Measurements from ENCODE around the gene LMAN2L.

Gene LMAN2L

GRCh38 chr2:96733931-96734330, 5.9 kb downstream of the LMAN2L start:
- no peaks in the 10 kb centered on the region for H3K27me3 ChIP-seq (ENCODE audit: insufficient read depth, low read length)

GRCh38 chr2:96730212-96730611, 9.7 kb downstream of the LMAN2L start:
- H3K9ac ChIP-seq (ENCODE audit: low read depth, low read length), result no peak overlapping the region
- no peaks in the 10 kb centered on the region for H3K9me3 ChIP-seq (ENCODE audit: insufficient read depth, low read depth, low read length)
- peaks cover 76% of the 10 kb centered on the region for H3K36me3 ChIP-seq (ENCODE audit: insufficient read depth, low read depth, low read length)
- H3K4me3 ChIP-seq (ENCODE audit: low read length), result no peak overlapping the region
- H3K27ac ChIP-seq (ENCODE audit: low read length), result no peak overlapping the region
- no peaks in the 10 kb centered on the region for H3K4me1 ChIP-seq (ENCODE audit: insufficient read depth, low read length)
- H3K27me3 ChIP-seq (ENCODE audit: insufficient read depth, low read length), result no peaks in the 10 kb centered on the region

More at GRCh38 chr2:96733931-96734330, 5.9 kb downstream of the LMAN2L start:
- Histone ChIP-seq H3K4me1 (ENCODE audit: insufficient read depth, low read length) (no peaks in the 10 kb centered on the region), H3K36me3 (ENCODE audit: insufficient read depth, low read depth, low read length) (peaks cover 79% of the 10 kb centered on the region), H3K9me3 (ENCODE audit: insufficient read depth, low read depth, low read length) (no peaks in the 10 kb centered on the region), H3K4me3 (ENCODE audit: low read length) (no peak overlapping the region), H3K27ac (ENCODE audit: low read length) (no peak overlapping the region), H3K9ac (ENCODE audit: low read depth, low read length) (no peak overlapping the region)

- no peaks in the 10 kb centered on the region for H3K4me1 ChIP-seq (ENCODE audit: insufficient read depth, low read length)
- H3K4me3 ChIP-seq (ENCODE audit: low read length), result no peak overlapping the region
- H3K27me3 ChIP-seq (ENCODE audit: insufficient read depth, low read length), result no peaks in the 10 kb centered on the region
- H3K36me3 ChIP-seq (ENCODE audit: insufficient read depth, low read depth, low read length), result peaks cover 71% of the 10 kb centered on the region
- no peak overlapping the region for H3K9ac ChIP-seq (ENCODE audit: low read depth, low read length)
- no peaks in the 10 kb centered on the region for H3K9me3 ChIP-seq (ENCODE audit: insufficient read depth, low read depth, low read length)
- no peak overlapping the region for H3K27ac ChIP-seq (ENCODE audit: low read length)
Measured at GRCh38 chr2:96729748-96730147, 10.1 kb downstream of the LMAN2L start.

DNA sequence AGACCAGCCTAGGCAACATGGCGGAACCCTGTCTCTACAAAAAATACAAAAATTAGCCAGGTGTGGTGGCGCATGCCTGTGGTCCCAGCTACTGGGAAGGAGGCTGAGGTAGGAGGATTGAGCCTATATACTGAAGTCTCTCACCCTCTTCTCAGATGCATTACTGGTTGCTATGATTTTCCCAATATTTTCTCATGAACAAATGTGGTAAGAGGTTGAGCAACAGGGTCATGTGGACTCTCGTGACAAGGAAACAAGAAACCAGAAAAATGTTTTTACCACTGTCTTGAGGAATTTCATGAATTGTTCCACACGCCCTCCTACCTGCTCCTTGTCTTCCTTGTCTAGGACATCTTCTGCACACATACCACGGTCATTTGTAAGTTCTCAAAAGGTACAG, 12.4 kb downstream of the LMAN2L start:
- H3K36me3 ChIP-seq (ENCODE audit: insufficient read depth, low read depth, low read length), result peaks cover 55% of the 10 kb centered on the region
- no peak overlapping the region for H3K4me3 ChIP-seq (ENCODE audit: low read length)
- no peaks in the 10 kb centered on the region for H3K9me3 ChIP-seq (ENCODE audit: insufficient read depth, low read depth, low read length)
- H3K4me1 ChIP-seq (ENCODE audit: insufficient read depth, low read length), result no peaks in the 10 kb centered on the region
- no peaks in the 10 kb centered on the region for H3K27me3 ChIP-seq (ENCODE audit: insufficient read depth, low read length)
- H3K27ac ChIP-seq (ENCODE audit: low read length), result no peak overlapping the region
- H3K9ac ChIP-seq (ENCODE audit: low read depth, low read length), result no peak overlapping the region

GRCh38 chr2:96726131-96726530, 13.7 kb downstream of the LMAN2L start:
- Histone ChIP-seq H3K9me3 (ENCODE audit: insufficient read depth, low read depth, low read length) (no peaks in the 10 kb centered on the region), H3K4me1 (ENCODE audit: insufficient read depth, low read length) (no peaks in the 10 kb centered on the region), H3K4me3 (ENCODE audit: low read length) (no peak overlapping the region), H3K27me3 (ENCODE audit: insufficient read depth, low read length) (no peaks in the 10 kb centered on the region), H3K36me3 (ENCODE audit: insufficient read depth, low read depth, low read length) (peaks cover 42% of the 10 kb centered on the region), H3K9ac (ENCODE audit: low read depth, low read length) (no peak overlapping the region), H3K27ac (ENCODE audit: low read length) (no peak overlapping the region)

GRCh38 chr2:96716388-96716787, 23.5 kb downstream of the LMAN2L start:
- H3K4me3 ChIP-seq (ENCODE audit: low read length), result no peak overlapping the region
- H3K27ac ChIP-seq (ENCODE audit: low read length), result no peak overlapping the region
- H3K9ac ChIP-seq (ENCODE audit: low read depth, low read length), result no peak overlapping the region
- H3K4me1 ChIP-seq (ENCODE audit: insufficient read depth, low read length), result no peaks in the 10 kb centered on the region
- H3K9me3 ChIP-seq (ENCODE audit: insufficient read depth, low read depth, low read length), result no peaks in the 10 kb centered on the region
- H3K27me3 ChIP-seq (ENCODE audit: insufficient read depth, low read length), result no peaks in the 10 kb centered on the region
- peaks cover 34% of the 10 kb centered on the region for H3K36me3 ChIP-seq (ENCODE audit: insufficient read depth, low read depth, low read length)

DNA sequence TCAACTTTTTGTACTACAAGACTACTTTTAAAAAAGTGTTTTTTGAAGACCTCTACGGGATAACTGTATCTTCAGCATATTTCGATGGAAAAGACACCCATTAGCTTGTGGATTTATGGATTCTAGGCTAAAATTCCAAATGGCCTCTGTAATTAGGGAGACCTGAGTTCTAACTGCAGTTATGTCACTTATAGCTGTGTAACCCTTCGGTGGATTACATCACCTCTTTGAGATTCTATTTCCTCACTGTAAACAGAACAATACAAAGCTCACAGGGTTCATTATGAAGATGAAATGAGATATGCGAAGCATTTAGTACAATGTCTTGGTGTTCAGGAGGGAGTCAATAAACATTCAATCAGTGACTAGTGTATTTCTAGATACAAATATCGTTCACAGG, 24.2 kb downstream of the LMAN2L start:
- Histone ChIP-seq H3K9ac (ENCODE audit: low read depth, low read length) (no peak overlapping the region), H3K27ac (ENCODE audit: low read length) (no peak overlapping the region), H3K9me3 (ENCODE audit: insufficient read depth, low read depth, low read length) (no peaks in the 10 kb centered on the region), H3K4me3 (ENCODE audit: low read length) (no peak overlapping the region), H3K4me1 (ENCODE audit: insufficient read depth, low read length) (no peaks in the 10 kb centered on the region), H3K36me3 (ENCODE audit: insufficient read depth, low read depth, low read length) (peaks cover 41% of the 10 kb centered on the region), H3K27me3 (ENCODE audit: insufficient read depth, low read length) (no peaks in the 10 kb centered on the region)

DNA sequence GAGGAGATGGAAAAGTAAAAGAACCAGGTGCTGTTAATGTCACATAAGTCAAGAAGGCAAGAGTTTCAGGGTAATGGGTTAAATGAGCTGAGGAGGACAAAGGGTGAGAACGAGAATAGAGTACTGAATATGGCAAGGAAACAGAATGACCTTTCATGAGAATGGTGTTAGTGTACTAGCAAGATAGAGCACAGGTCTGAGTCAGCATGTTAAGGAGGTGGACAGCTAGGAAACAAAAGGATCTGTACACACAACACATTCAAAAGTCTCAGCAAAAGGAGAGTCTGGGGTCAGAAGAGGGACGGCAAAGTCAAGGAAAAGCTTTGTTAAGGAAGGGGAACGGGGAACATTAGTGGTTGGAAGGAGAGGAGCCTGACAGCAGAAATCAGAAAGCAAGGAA, 28.9 kb downstream of the LMAN2L start:
- peaks cover 64% of the 10 kb centered on the region for H3K36me3 ChIP-seq (ENCODE audit: insufficient read depth, low read depth, low read length)
- H3K27ac ChIP-seq (ENCODE audit: low read length), result no peak overlapping the region
- H3K4me1 ChIP-seq (ENCODE audit: insufficient read depth, low read length), result no peaks in the 10 kb centered on the region
- H3K27me3 ChIP-seq (ENCODE audit: insufficient read depth, low read length), result no peaks in the 10 kb centered on the region
- H3K4me3 ChIP-seq (ENCODE audit: low read length), result no peak overlapping the region
- H3K9ac ChIP-seq (ENCODE audit: low read depth, low read length), result no peak overlapping the region
- no peaks in the 10 kb centered on the region for H3K9me3 ChIP-seq (ENCODE audit: insufficient read depth, low read depth, low read length)

- H3K9ac ChIP-seq (ENCODE audit: low read depth, low read length), result no peak overlapping the region
- no peak overlapping the region for H3K4me3 ChIP-seq (ENCODE audit: low read length)
- H3K27ac ChIP-seq (ENCODE audit: low read length), result no peak overlapping the region
- H3K36me3 ChIP-seq (ENCODE audit: insufficient read depth, low read depth, low read length), result peaks cover 46% of the 10 kb centered on the region
- no peaks in the 10 kb centered on the region for H3K9me3 ChIP-seq (ENCODE audit: insufficient read depth, low read depth, low read length)
- no peaks in the 10 kb centered on the region for H3K27me3 ChIP-seq (ENCODE audit: insufficient read depth, low read length)
- no peaks in the 10 kb centered on the region for H3K4me1 ChIP-seq (ENCODE audit: insufficient read depth, low read length)
Measured at GRCh38 chr2:96703021-96703751, 36.7 kb downstream of the LMAN2L start.

DNA sequence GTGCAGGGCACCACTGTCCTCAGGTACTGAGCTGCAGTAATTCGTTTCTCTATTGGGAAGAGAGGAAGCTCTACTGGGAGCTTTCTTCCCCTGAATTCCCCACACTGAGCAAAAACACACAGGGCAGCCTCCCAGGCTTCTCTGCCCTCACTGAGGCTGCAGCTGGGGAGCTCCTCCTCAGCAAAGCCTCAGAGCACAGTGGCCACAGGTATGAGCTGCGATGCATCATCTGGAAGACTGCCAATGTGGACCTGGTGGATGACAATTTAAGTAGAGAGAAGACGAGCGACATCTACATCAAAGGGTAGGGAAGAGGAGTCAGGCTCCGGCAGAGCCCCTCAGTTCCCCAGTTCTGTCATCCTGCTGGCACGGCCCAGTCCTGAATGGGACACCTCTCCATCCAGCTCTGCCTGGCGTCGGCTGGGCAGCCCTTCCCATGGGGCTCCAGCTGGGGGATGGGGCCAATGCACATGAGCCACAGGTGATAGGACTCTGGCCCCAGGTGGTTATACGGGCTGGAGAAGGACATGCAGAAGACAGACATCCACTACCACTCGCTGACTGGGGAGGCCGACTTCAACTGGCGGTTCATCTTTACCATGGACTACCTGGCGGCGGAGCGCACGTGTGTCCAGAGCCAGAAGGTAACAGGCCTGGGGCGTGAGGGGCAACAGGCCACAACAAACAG, 37.6 kb downstream of the LMAN2L start:
- H3K4me3 ChIP-seq (ENCODE audit: low read length), result no peak overlapping the region
- H3K27ac ChIP-seq (ENCODE audit: low read length), result no peak overlapping the region
- H3K4me1 ChIP-seq (ENCODE audit: insufficient read depth, low read length), result no peaks in the 10 kb centered on the region
- H3K36me3 ChIP-seq (ENCODE audit: insufficient read depth, low read depth, low read length), result peaks cover 36% of the 10 kb centered on the region
- no peaks in the 10 kb centered on the region for H3K9me3 ChIP-seq (ENCODE audit: insufficient read depth, low read depth, low read length)
- H3K9ac ChIP-seq (ENCODE audit: low read depth, low read length), result no peak overlapping the region
- H3K27me3 ChIP-seq (ENCODE audit: insufficient read depth, low read length), result no peaks in the 10 kb centered on the region

- H3K27ac ChIP-seq (ENCODE audit: low read length), result no peak overlapping the region
- H3K4me1 ChIP-seq (ENCODE audit: insufficient read depth, low read length), result no peaks in the 10 kb centered on the region
- no peak overlapping the region for H3K4me3 ChIP-seq (ENCODE audit: low read length)
- peaks cover 30% of the 10 kb centered on the region for H3K36me3 ChIP-seq (ENCODE audit: insufficient read depth, low read depth, low read length)
- H3K27me3 ChIP-seq (ENCODE audit: insufficient read depth, low read length), result no peaks in the 10 kb centered on the region
- no peak overlapping the region for H3K9ac ChIP-seq (ENCODE audit: low read depth, low read length)
- no peaks in the 10 kb centered on the region for H3K9me3 ChIP-seq (ENCODE audit: insufficient read depth, low read depth, low read length)
Measured at GRCh38 chr2:96701636-96702035, 38.2 kb downstream of the LMAN2L start.

DNA sequence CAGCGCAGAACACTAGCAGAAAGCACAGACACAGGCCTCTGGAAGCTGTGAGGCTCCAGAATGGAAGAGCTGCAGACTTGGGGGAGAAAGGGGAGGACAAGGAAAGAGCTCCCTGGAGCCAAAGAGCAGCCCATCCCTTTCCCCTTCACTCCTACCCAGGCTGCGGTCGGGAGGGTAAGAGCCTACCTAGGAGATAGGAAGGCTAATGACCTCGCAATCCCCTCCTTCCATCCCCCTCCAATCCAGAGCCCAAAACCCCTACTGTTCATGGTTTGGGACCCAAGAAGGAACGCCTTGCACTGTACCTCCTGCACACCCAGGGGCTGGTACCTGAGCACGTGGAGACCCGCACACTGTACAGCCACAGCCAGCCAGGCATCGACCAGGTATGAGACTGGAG, 39.8 kb downstream of the LMAN2L start:
- no peaks in the 10 kb centered on the region for H3K9me3 ChIP-seq (ENCODE audit: insufficient read depth, low read depth, low read length)
- H3K4me1 ChIP-seq (ENCODE audit: insufficient read depth, low read length), result no peaks in the 10 kb centered on the region
- no peaks in the 10 kb centered on the region for H3K27me3 ChIP-seq (ENCODE audit: insufficient read depth, low read length)
- no peak overlapping the region for H3K9ac ChIP-seq (ENCODE audit: low read depth, low read length)
- H3K27ac ChIP-seq (ENCODE audit: low read length), result no peak overlapping the region
- H3K4me3 ChIP-seq (ENCODE audit: low read length), result no peak overlapping the region
- H3K36me3 ChIP-seq (ENCODE audit: insufficient read depth, low read depth, low read length), result peaks cover 16% of the 10 kb centered on the region
